Hepatocyte (in vitro differentiated cells): Measurements from ENCODE around the gene CSPG4.
"Not testable (repeated sequence)": the region's sequence is repeated elsewhere in the genome, so short reads cannot be mapped to it uniquely, and the experiment has no call there.

Source experiments
- CTCF ChIP-seq: fragments of 200-600 bp; sonication (generic); IDR thresholded peaks from 2 replicates; pipeline ENCODE4 v1.5.1; 2016; ENCODE audit warnings: antibody characterized with exemption, mild to moderate bottlenecking; ENCODE audit not compliant: poor library complexity
- EZH2 ChIP-seq: fragments of 200-600 bp; sonication (generic); IDR thresholded peaks from 2 replicates; pipeline ENCODE4 v1.6.1; 2016; ENCODE audit warnings: antibody characterized with exemption, mild to moderate bottlenecking, borderline replicate concordance
- EZH2phosphoT487 ChIP-seq: fragments of 200-600 bp; sonication (generic); IDR thresholded peaks from one replicate; pipeline ENCODE4 v1.6.1; 2018; ENCODE audit warnings: antibody characterized with exemption, mild to moderate bottlenecking, low read depth, moderate library complexity; ENCODE audit not compliant: unreplicated experiment, severe bottlenecking

- TF ChIP-seq CTCF = peak; percentile 69
- not testable (repeated sequence) for TF ChIP-seq EZH2, EZH2phosphoT487
Observed at GRCh38 chr15:75686212-75686642, 26.4 kb downstream of the CSPG4 start.
